Activated CD8-positive, alpha-beta memory T cell treated with anti-CD3 and anti-CD28 coated beads for 24 hours (primary cell): Measurements from ENCODE around the gene SELENOO.

Experiments used
- DNase-seq: peaks from one replicate; pipeline ENCODE4 v3.0.0-alpha.2; 2020

The SELENOO gene

DNA sequence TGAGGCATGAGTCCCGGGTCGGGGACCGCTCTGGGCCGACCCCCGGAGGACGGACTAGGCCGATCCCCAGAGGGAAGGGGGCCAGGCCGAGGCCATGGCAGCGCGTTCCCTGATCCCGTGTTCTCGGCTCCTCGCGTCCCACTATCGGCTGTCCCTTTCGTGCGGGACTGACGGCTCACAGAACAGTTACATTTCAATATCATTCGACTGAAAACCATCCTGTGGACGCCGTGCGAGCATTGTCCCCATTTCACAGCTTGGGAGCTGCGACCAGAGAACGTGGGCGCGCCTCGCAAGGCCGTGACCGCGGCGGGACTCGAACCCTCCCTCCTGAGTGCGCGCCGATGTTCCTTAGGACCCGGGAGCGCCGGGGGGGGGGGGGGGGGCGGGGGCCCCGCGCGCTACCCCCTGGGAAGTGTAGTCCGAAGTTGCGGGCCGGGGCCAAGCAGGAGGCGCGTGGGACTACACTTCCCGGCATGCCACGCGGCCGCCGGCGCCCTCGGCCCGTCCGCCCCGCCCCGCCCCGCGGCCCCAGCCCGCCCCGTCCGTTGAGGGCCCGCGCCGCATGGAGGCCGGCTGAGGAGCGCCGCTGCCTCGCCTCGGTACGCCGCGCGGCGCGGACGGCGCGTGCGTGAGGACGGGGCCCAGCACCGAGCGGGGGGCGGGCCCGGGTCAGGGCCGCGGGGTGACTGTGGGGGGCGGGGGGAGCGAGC, 15.3 kb upstream of the SELENOO start, which contains the start of gene TRABD:
Gene TRABD (plus strand): TSS at position 539 of the 713 bp plus-strand sequence. CDS start 7,148 bp downstream, outside the sequence.
- peak; percentile 91 for DNase-seq

DNA sequence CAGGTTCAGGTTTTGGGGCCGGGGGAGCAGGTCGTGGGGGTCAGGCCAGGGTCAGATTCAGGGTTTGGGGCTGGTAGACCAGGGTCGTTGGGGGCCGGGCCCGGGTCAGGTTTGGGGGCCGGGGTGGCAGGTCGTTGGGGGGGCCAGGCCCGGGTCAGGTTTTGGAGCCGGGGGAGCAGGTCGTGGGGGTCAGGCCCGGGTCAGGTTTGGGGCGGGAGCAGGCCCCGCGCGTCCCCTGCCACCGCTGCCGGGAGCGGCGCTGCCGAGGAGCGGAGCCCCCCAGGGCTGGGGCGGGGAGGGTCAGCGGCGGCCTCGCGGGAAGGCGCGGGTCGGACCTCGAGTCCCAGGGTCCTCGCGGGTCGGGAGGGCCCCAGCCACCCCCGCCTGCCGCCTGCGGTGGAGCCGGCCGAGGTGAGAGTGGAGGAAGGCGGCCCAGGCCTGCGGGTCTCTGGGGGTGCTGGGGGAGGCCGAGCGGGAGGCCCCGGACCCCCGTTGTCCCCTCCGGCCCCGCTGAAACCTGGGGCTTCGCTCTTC, 14.6 kb upstream of the SELENOO start:
- DNase-seq = no peak

DNA sequence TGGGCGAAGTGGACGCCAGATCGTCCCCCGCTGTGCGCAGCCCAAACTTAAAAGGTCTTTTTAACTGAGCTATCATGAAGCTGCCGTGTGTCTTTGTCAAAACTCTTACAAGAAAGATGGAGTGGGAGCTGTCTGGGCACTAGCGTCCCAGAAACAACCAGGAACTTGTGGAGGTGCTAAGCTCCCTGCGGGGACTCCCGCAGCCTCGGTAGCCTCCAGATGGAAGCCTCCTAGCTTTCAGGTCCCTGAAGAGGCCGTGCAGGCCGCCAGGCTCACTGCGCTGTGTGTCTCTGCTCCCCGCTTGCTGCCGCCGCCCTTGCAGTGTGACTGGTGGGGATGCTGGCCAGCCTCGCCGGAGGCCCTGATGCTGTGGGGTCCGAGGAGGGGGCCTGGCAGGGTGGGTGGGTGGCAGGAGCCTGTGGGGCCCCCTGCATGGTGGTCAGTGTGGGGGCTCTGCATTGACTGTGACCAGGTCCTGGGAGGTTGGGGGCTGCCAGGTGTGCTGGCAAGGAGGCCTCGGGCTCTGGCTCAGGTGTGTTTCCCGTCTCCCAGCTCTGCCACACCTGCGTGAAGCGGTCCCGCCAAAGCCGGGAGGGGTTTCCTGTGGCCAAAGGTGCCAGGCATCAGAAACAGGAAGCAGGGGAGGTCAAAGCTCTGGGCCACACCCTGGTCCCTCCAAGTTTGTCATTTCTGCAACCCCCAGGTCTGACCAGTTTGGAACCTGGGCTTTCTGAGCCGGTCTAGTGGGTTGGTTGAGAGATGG, 13.9 kb upstream of the SELENOO start:
- no peak for DNase-seq

DNA sequence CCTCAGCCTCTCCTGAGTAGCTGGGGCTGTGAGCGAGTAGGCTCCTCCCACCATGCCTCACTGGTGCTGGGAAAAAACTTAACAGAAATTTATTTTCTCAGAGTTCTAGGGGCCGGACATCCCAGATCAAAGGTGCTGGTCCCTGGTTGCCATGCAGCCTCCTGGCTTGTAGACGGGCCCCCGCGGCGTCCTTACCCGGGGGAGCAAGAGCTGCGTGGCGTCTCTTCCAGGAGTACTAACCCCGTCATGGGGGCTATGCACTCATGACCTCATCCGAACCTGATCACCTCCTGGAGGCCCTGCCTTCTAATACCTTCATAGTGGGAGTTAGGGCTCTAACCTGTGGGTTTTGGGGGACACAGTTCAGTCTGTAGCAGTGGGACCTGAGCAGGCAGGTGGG, 12.5 kb upstream of the SELENOO start:
- DNase-seq = no peak

DNA sequence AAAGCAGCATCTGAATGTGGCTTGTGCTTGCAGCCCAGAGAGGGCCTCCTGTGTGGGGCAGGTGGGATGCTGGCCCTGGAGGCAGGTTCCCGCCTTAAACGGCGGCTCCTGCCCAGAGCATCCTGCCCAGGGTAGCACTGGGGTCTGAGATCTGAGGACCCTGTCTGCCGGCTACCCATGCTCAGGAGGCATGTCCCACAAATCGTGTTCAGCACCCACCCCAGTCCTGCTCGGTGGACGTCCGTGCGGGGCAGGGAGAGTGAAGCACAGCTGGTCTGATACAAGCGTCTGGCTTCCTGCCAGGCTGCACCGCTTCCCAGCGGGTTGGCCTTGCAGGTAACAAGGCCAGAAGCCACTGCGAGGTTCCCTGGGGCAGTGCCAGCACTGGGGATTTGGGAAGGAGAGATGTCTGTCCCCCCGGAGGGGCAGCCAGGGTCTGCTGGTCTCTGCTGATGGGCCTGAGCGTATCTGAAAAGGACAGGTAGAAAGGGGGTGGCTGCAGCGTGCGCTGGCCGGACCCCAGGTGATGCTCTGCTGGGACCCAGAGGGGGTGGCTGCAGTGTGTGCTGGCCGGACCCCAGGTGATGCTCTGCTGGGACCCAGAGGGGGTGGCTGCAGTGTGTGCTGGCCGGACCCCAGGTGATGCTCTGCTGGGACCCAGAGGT, 11.5 kb upstream of the SELENOO start:
- no peak for DNase-seq

DNA sequence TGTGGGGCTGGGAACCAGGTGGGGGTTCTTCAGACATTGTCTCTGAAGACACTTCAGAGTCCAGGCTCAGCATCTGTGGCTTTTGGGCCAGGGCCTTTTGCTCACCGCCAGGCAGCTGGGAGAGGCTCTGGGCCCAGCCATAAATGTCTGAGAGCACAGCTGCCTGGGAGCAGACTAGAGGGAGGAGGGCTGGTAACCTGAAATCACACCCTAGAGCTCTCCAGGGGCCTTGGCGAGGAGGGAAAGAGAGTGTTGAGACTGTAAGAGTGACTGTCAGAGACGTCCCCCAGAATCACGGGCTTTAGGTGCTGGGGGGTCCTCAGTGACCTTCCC, 11.0 kb upstream of the SELENOO start:
- no peak for DNase-seq

DNA sequence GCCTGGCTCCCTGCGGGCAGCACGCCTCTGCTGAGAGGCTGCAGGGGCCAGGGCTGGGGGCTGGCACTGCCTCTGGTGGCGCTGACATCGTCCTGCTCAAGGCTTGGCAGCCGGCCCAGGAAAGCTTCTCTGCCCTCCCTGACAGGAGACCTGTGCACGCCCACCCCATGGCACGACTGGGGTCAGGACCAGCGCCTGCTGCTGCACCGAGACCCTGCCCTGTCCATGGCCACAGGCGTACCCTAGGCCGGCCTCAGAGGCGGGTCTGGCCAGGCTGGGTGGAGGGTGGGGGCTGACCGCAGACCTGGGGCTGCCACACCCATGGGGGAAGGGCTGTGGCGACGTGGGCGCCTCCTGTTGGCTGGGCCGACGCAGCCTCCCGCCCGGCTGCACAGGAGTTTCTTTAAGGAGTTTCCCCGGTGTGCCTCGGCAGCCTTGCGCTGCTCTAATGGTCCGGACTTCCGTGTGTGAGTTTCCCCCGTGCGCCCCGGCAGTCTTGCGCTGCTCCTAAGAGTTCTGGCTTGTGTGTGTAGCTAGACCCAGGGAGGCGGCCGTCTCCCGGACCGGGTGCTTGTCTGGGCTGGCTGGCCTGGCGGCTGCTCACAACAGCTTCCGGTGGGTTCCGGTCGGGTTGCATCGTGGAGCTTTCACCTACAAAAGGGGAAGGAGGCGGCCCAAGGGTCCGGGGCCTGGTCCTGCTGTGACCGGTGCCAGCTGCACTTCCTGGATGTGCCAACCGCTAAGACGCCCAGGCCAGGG, 10.4 kb upstream of the SELENOO start:
- peak; percentile 92 for DNase-seq

DNA sequence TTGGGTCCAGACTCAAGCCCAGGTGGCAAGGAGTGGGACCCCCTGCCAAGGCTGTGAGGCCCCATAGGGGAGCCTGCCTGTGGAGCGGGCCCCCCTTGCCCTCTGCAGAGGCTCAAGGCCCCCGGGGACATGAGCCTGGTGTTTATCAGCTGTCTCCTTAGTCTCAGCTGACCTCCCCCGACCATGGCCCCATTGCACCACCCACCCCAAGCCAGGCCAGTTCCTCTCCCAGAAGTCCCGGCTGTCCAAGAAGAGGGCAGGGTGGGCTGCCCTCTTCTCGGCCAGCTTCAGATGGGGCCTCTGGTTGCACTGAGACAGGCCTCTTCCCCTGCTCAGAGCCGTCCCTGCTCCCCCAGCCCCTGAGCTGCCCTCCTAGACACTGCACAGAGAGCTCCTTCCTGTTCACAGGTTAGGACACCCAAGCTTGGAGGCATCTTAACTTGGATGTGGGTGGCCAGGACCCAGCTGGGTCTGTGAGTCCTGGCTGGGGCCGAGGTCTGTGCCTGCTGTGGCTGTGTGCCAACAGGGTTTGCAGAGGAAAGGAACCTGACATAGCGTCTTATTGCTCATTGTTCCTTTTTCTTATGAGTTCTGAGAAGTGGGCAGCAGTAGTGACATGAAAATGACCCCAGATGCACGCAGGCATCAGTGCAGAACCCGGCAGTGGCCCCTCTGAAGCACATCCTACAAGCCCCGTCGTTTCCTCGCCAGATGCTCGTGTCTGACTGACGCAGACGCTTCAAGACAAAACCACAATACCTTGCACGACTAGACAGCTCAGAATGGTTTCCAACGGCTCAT, 9.7 kb upstream of the SELENOO start:
- DNase-seq = peak; percentile 84

DNA sequence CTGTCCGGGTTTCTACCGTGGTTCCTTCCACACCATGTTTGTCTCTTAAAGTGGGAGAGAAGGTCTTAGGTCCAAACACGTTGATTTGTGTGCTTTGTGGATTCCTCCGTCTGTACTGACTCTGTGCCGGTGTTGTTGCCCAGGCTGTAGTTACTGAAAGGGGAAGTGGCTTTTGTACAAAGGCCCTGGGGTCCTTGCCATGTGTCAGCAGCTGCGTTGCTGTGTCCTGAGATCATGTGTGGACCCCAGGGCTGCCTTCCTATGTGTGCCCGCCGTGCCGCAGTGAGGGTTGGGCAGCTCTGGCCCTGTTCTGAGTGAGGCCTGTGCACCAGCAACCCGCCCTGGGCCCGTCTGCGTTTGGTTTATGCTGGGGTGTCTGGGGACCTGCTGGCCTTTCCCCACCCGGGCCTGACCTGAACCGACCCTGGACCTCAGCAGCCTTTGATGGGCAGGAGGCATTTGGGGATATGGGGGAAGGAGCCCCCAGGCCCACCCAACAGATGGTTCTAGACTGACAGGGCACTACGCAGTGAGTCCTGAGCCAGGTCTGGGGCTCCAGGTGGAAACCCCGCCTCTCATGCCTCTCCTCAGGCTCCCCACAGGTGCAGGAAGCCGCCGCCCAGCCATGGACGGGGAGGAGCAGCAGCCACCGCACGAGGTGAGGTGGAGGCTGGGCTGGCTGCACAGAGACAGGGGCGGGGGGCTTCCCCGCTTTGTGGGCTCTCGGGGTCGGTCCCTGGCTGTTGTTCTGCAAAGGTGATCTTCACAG, 8.2 kb upstream of the SELENOO start:
- peak; percentile 71 for DNase-seq

DNA sequence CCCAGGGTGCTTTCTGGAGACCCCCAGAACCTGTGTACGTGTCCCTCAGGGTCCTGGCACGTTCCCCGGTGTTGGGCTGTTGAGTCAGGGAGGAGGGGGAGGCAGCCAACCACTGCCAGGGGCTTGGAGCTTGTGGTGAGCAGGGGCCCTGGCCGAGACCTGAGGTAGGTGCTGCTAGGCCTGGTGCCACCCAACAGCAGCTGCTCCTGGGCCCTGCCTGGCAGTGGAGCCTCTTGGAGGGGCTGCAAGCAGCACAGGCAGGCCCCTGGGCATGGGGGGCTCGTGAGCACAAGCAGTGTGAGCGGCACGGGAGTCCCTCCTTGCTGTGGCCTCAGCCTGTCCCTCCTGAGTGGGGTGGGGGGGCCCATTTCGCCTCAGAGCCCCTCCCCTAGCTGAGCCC, 7.2 kb upstream of the SELENOO start:
- no peak for DNase-seq

DNA sequence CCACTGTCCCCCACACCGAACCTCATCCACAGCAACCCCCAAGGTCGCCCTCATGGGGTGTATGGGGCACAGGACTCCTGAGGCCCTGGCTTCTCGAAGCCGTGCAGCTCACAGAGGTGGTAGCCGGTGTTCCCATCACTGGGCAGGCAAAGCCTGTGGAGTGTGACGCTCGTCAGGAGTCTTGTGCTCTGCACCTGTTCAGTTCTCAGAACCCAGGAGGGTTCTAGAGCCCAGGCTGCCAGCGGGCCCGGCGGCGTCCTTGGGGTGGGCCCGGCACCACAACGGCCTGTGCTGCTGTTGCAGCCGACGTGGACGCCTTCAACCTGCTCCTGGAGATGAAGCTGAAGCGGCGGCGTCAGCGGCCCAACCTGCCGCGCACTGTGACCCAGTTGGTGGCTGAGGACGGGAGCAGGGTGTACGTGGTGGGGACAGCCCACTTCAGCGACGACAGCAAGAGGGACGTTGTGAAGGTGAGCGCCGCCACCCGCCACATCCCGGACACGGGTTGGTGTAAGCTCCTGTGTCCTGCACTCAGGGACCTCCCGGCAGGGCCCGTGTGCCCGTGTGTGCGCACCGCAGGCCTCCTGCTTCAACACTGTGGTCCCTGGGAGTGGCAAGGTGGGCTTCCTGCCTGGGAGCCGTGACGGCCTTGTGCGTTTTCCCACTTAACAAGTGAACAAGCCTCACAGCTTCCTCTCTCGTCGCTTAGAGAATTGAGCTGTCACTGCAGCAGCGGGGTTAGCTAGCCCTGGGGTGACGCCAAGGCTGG, 6.6 kb upstream of the SELENOO start:
- no peak for DNase-seq

DNA sequence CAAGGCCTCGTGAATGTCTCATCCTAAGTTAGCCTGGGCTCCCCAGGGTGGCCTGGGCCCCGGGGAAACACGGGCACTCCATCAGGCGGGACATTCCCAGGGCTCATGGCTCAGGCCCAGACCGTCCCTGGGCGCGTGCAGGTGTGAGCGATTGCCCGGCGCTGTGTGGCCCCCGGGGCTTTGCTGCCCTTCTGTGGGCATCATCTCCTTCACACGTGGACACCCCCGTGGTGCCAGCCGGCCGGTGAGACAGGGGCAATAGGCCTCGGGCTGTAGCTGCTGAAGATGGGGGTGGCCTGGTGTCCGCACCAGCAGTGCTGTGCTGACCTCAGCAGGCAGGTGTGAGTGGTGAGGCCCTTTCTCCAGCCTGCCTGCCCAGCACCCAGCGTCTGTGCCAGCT, 4.6 kb upstream of the SELENOO start:
- no peak for DNase-seq

DNA sequence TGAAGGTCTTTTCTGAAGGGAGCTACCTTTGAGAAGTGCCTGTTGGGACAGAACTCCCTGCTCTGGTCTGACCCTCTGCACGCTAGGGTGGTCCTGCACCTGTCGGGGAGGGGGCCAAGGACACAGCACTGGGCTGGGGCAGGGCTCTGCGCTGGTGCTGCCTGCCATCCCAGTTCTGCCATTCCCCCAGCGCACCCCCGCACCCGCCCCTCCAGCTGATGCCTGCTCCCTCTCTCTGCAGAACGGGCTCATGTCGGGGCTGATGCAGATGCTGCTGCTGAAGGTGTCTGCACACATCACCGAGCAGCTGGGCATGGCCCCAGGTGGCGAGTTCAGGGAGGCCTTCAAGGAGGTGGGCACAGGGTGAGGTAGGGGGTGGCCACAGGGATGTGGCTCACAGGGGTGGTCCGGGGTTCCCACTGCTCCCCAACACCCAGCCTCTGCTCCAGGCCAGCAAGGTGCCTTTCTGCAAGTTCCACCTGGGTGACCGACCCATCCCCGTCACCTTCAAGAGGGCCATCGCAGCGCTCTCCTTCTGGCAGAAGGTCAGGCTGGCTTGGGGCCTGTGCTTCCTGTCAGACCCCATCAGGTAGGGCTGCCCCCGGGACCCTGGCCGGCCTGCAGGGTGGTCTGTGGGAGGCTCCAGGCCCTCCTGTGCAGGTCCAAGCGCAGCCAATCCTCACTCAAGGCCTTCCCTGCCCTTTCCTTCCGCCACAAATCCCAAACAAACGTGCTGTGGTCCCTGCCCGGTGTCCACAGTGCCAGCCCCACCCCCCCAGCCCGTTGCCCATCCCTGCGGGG, 3.6 kb upstream of the SELENOO start:
- DNase-seq = no peak

DNA sequence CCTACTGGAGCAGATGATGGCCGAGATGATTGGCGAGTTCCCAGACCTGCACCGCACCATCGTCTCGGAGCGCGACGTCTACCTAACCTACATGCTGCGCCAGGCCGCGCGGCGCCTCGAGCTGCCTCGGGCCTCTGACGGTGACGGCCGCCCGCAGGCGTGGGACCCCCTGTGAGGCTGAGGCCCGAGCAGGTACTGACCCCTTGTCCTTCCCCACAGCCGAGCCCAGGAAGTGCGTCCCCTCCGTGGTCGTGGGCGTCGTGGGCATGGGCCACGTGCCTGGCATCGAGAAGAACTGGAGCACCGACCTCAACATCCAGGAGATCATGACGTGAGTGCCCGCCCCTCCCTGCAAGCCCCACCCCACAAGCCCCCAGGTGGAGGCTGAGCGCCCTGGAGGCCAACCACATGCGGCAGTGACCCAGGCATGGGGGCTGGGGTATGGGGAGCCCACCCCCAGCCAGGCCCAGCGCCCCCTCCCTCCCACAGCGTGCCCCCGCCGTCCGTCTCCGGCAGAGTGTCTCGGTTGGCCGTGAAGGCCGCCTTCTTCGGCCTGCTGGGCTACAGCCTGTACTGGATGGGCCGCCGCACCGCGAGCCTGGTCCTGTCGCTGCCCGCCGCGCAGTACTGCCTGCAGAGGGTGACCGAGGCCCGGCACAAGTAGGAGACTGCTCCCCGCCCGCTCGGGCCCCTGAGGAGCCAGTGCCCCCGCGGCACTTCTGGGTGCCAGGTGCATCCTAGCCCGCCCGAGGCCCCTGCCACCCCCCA, 2.8 kb upstream of the SELENOO start:
- no peak for DNase-seq

DNA sequence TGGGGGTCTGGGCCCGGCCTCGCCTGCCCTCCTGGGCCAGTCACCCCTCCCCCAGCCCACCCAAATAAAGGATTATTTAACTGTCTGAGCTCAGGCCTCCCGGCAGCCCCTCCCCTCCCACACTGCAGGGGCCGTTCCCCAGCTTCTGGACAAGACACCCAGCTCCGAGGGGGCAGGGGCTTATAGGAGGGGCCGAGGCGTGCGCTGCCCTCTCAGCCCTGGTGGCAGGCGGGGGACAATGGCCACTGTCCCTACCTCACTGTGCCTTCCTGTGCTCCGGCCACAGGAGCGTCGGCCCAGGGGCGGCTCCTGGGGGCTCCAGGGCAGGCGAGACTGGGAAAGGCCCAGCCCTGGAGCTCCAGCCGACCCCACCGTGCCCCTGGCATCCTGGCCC, 2.2 kb upstream of the SELENOO start:
- DNase-seq = no peak

DNA sequence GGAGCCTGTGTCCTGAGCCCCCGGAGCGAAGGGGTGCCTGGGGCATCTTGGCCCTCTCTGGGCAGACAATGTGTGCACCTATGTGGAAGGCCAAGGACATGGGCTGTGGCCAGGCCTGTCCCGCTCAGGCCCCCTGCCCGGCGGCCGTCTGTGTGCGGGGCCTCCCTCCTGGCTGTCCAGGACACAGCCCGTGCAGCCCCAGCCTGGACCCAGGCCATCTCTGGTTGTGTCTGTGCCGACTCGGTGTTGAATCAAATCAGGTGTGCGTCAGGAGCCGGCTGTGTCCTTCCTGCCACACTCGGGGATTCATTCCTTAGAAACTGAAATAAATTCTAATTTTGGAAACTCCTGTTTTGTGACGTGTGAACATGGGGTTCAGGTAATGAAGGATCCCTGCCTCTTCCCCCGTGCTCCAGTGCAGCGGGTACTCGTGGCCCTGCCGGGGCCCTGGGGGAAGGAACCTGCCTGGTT, 1.5 kb upstream of the SELENOO start:
- no peak for DNase-seq

DNA sequence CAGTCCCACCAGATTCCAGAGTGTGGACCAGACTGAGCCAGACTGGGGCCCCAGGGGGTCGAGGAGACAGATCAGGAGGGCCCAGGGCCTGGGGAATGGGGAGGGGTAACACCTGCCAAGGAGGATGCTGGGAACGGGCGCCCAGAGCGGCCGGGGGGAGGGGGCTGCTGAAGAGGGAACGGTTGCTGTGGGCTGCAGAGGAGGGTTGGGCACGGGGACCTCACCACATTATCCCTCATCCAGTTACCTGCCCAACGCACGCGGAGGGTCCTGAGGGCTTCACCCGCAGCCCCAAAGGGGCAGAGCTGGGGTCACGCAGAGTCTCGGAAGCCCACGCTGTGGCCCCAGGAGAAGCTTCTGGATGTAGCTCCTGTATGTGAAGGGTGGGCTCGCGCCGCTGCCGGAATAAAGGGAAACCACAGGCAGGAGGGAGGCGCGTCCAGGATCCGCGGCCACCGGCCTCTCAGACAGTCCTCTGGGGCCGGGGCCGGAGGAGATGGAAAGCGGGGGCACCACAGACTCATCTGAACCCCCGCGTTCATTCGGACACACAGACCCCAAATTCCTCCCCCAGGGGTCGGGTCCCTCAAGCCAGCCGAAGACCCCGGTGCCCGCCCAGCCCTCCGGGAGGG, 866 bp upstream of the SELENOO start:
- DNase-seq = peak; percentile 68
